AG10803 (cell line): ENCODE results near the gene OR8D2.
A peak's percentile ranks its signal among the peaks of the same experiment; 100 is the strongest.

Experiments used
- DNase-seq: peaks from one replicate; pipeline ENCODE4 v3.0.0; 2010; ENCODE audit warnings: low read depth
- H3K4me3 ChIP-seq: 2 replicates; pipeline ENCODE4 v1.5.1; 2011; ENCODE audit warnings: mild to moderate bottlenecking, low read length, control low read depth
- CTCF ChIP-seq: conservative IDR thresholded peaks from 2 replicates; pipeline ENCODE4 v1.5.1; 2011; ENCODE audit warnings: mild to moderate bottlenecking, low read length, control low read depth, inconsistent platforms

The OR8D2 gene

DNA sequence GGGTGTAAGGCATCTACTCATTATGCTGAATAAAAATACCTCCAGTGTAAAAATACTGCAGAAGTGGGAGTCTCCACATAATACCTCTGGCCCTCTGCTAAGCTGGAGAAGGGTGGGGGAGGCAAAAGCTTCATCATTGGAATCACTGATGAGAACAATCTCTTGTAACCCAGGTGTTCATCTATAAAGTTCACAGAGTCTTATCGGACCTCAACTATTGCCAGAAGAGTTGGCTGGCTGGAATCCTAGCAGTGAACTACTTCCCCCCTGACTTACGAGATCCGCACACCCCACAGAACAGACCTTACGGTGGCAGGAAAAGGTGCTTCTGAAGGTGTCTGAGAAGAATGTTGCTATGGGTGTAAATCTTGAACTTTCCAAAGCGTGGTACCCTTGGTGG, 8.7 kb downstream of the OR8D2 start:
- TF ChIP-seq CTCF: no peak
- H3K4me3 ChIP-seq: no peak overlapping the region
- DNase-seq: no peak

GRCh38 chr11:124310721-124311120, 9.3 kb downstream of the OR8D2 start:
- H3K4me3 ChIP-seq: no peak overlapping the region
- no peak for TF ChIP-seq CTCF
- no peak for DNase-seq

GRCh38 chr11:124307093-124307492, 12.9 kb downstream of the OR8D2 start:
- TF ChIP-seq CTCF: no peak

DNA sequence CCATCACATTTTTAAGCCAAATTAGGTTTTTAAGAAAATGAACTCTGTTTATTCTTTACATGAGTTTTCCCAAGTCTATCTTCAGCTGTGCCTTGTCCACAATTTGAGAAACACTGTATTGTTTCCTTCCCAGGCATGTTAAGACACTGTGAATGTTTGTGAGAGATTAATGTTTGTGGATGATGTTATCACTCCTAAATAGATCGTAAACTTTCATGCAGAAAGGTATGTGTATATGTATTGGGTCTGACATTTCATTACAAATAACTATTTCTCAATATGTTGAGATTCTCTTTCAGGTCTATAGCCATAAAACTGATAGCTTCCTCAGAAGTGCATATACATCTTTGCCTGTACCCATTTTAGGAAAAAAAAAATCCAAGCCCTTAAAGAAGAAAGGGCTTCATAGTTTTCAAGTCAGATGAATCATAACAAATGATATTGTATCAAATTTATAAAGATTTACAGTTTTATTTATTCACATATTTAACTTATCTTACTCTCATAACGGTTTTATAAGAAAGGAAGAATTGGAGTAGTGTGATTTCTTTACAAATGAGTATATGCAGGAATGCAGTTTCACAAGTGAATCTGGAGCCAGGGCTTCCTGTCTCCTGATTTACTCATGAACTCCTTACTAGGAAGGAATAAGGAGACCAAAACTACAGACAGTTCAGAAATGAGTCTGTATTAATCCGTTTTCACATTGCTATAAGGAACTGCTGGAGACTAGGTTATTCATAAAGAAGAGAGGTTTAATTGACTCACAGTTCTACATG, 17.5 kb downstream of the OR8D2 start:
- TF ChIP-seq CTCF: no peak
- DNase-seq: peak; percentile 5
- no peak overlapping the region for H3K4me3 ChIP-seq

More at GRCh38 chr11:124307093-124307492, 12.9 kb downstream of the OR8D2 start:
- H3K4me3 ChIP-seq: no peak overlapping the region
- no peak for DNase-seq

DNA sequence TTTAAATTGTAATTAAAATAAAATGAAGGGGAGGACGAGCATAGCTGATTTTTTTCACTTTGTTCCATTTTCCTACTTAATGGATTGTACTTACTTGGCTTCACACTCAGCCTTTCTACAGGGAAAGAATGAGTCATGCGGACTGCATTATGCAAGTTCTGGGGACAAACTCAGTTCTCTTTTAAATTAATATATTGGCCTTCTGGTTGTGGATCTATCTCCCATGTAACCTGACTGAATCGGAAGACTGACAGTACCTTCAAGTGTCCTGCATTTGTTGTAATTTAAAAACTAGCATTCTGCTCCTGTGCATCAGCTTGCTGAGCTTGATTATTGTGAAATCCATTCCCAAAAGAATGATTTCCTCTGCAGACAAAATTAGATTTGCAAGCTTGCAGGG, 18.4 kb downstream of the OR8D2 start:
- TF ChIP-seq CTCF: no peak
- DNase-seq: peak; percentile 69

GRCh38 chr11:124297921-124298320, 22.1 kb downstream of the OR8D2 start:
- H3K4me3 ChIP-seq: no peak overlapping the region
- TF ChIP-seq CTCF: no peak
- DNase-seq: peak; percentile 64

More for the DNA sequence above, 18.4 kb downstream of the OR8D2 start:
- no peak overlapping the region for H3K4me3 ChIP-seq

- no peak overlapping the region for H3K4me3 ChIP-seq
- no peak for TF ChIP-seq CTCF
- peak; percentile 12 for DNase-seq
Observed at GRCh38 chr11:124296016-124296415, 24.0 kb downstream of the OR8D2 start.
